ENCODE data around the gene DNAI7.

DNAI7 gene

GRCh38 chr12:25194722-25195055 is 271 bp downstream of the DNAI7 start:
- no peak for FAIRE-seq
- TF ChIP-seq CTCF (IDR thresholded peaks at IDR 0.05; ENCODE audit: insufficient read depth, missing control alignments), result no peak

GRCh38 chr12:25194214-25194613 is 746 bp downstream of the DNAI7 start:
- no peak for FAIRE-seq

More at GRCh38 chr12:25194722-25195055, 271 bp downstream of the DNAI7 start:
- DNase-seq (ENCODE audit: insufficient read length, low spot score), result no peak

GRCh38 chr12:25190793-25191192 is 4.2 kb downstream of the DNAI7 start:
- FAIRE-seq (no peak), DNase-seq (ENCODE audit: insufficient read length, low spot score) (no peak)
- TF ChIP-seq CTCF (IDR thresholded peaks at IDR 0.05; ENCODE audit: insufficient read depth, missing control alignments), result no peak

More at GRCh38 chr12:25194214-25194613, 746 bp downstream of the DNAI7 start:
- TF ChIP-seq CTCF (IDR thresholded peaks at IDR 0.05; ENCODE audit: insufficient read depth, missing control alignments), result no peak
- no peak for DNase-seq (ENCODE audit: insufficient read length, low spot score)

- DNase-seq (ENCODE audit: insufficient read length, low spot score) (no peak), FAIRE-seq (no peak)
- no peak for TF ChIP-seq CTCF (IDR thresholded peaks at IDR 0.05; ENCODE audit: insufficient read depth, missing control alignments)
Measured at GRCh38 chr12:25189656-25190055, 5.3 kb downstream of the DNAI7 start.

GRCh38 chr12:25187781-25188180 is 7.2 kb downstream of the DNAI7 start:
- FAIRE-seq (no peak), DNase-seq (ENCODE audit: insufficient read length, low spot score) (no peak)
- TF ChIP-seq CTCF (IDR thresholded peaks at IDR 0.05; ENCODE audit: insufficient read depth, missing control alignments), result no peak

- no peak for FAIRE-seq
- no peak for DNase-seq (ENCODE audit: insufficient read length, low spot score)
- no peak for TF ChIP-seq CTCF (IDR thresholded peaks at IDR 0.05; ENCODE audit: insufficient read depth, missing control alignments)
Measured at GRCh38 chr12:25186788-25187402, 8.1 kb downstream of the DNAI7 start.

GRCh38 chr12:25186038-25186787 is 8.7 kb downstream of the DNAI7 start:
- DNase-seq (ENCODE audit: insufficient read length, low spot score), result no peak
- TF ChIP-seq CTCF (IDR thresholded peaks at IDR 0.05; ENCODE audit: insufficient read depth, missing control alignments), result no peak
- no peak for FAIRE-seq
